CD14-positive monocyte (primary cell): ENCODE measurements around the gene SIAH3. TPM values are rescaled to one million over a fixed set of nuclear protein-coding genes. Genes with fewer than 3 reads are reported as not detected.

Experiments used
- DNase-seq, 3 donors: peaks; one replicate each; pipeline ENCODE4 v3.0.0-alpha.2; 2011 to 2022
- H2AFZ ChIP-seq: 2 replicates; pipeline ENCODE4 v1.6.0; 2012; ENCODE audit warnings: mild to moderate bottlenecking, low read depth, low read length, inconsistent platforms; ENCODE audit not compliant: insufficient read depth, poor library complexity, severe bottlenecking
- H3K27ac ChIP-seq, 2 donors: 1 replicate in 1 of 2; 2 replicates in 1 of 2; pipeline ENCODE4 v1.5.1; 2012 to 2013; ENCODE audit warnings: low read length in 2 of 2, control low read depth in 1 of 2, inconsistent platforms in 1 of 2, low read depth in 1 of 2, mild to moderate bottlenecking in 1 of 2
- H3K27me3 ChIP-seq, 2 donors: one replicate each; pipeline versions ENCODE4 v1.6.0 to v1.6.1; 2011 to 2013; ENCODE audit warnings: low read length in 2 of 2; ENCODE audit not compliant: control insufficient read depth in 2 of 2, insufficient read depth in 2 of 2
- H3K36me3 ChIP-seq, 2 donors: replicated peaks in 1 of 2; 1 replicate in 1 of 2; 2 replicates in 1 of 2; pipeline versions ENCODE4 v1.5.1 to v1.6.1; 2012 to 2013; ENCODE audit warnings: low read length in 2 of 2, control low read depth in 1 of 2, inconsistent platforms in 1 of 2, mild to moderate bottlenecking in 1 of 2; ENCODE audit not compliant: insufficient read depth in 2 of 2, control insufficient read depth in 1 of 2
- H3K4me1 ChIP-seq, 2 donors: 1 replicate in 1 of 2; 2 replicates in 1 of 2; pipeline versions ENCODE4 v1.5.1 to v1.6.1; 2012 to 2013; ENCODE audit warnings: low read length in 2 of 2, control low read depth in 1 of 2, inconsistent platforms in 1 of 2, mild to moderate bottlenecking in 1 of 2, moderate library complexity in 1 of 2; ENCODE audit not compliant: insufficient read depth in 2 of 2, control insufficient read depth in 1 of 2
- H3K4me2 ChIP-seq: replicated peaks from 2 replicates; pipeline ENCODE3; 2012; ENCODE audit warnings: low read length, moderate library complexity, mild to moderate bottlenecking; ENCODE audit not compliant: poor library complexity, severe bottlenecking; ENCODE audit errors: extremely low read depth
- H3K4me3 ChIP-seq, 3 experiments: fragments of 200-600 bp in 1 of 3; sonication (generic) in 1 of 3; replicated peaks in 1 of 3; 1 replicate in 2 of 3; 2 replicates in 1 of 3; pipeline ENCODE4 v1.5.1; 2011 to 2013; ENCODE audit warnings: low read length in 3 of 3, mild to moderate bottlenecking in 3 of 3, control low read depth in 2 of 3, low read depth in 2 of 3, inconsistent platforms in 1 of 3, moderate library complexity in 1 of 3
- H3K79me2 ChIP-seq: 2 replicates; pipeline ENCODE4 v1.6.0; 2012; ENCODE audit warnings: mild to moderate bottlenecking, control low read depth, inconsistent platforms, low read length, moderate library complexity; ENCODE audit not compliant: insufficient read depth
- H3K9ac ChIP-seq: 2 replicates; pipeline ENCODE4 v1.6.0; 2017; ENCODE audit warnings: low read length, mild to moderate bottlenecking; ENCODE audit not compliant: insufficient read depth, poor library complexity, severe bottlenecking
- H3K9me3 ChIP-seq, 2 donors: replicated peaks in 1 of 2; 1 replicate in 1 of 2; 2 replicates in 1 of 2; pipeline versions ENCODE4 v1.5.1 to v1.6.1; 2012 to 2013; ENCODE audit warnings: low read length in 2 of 2, control low read depth in 1 of 2; ENCODE audit not compliant: control insufficient read depth in 1 of 2, insufficient read depth in 1 of 2
- H4K20me1 ChIP-seq: 2 replicates; pipeline ENCODE4 v1.6.0; 2012; ENCODE audit warnings: mild to moderate bottlenecking, low read length, control low read depth, moderate library complexity; ENCODE audit not compliant: insufficient read depth
- H3K27ac Mint-ChIP-seq, 7 donors: one replicate each; pipeline ENCODE4 v1.8.0; 2020; ENCODE audit warnings: mild to moderate bottlenecking in 7 of 7, mixed read lengths in 7 of 7, moderate library complexity in 6 of 7, inconsistent platforms in 2 of 7
- H3K27me3 Mint-ChIP-seq, 3 donors: one replicate each; pipeline ENCODE4 v1.8.0; 2021 to 2022; ENCODE audit warnings: low read depth in 3 of 3, mild to moderate bottlenecking in 3 of 3, mixed read lengths in 3 of 3, moderate library complexity in 3 of 3, inconsistent platforms in 1 of 3
- H3K36me3 Mint-ChIP-seq, 2 donors: one replicate each; pipeline ENCODE4 v1.8.0; 2020; ENCODE audit warnings: mixed read lengths in 2 of 2, inconsistent platforms in 1 of 2, mild to moderate bottlenecking in 1 of 2
- H3K4me1 Mint-ChIP-seq: one replicate; pipeline ENCODE4 v1.8.0; 2020; ENCODE audit warnings: mild to moderate bottlenecking, mixed read lengths
- H3K4me3 Mint-ChIP-seq, 2 donors: one replicate each; pipeline ENCODE4 v1.8.0; 2020; ENCODE audit warnings: mild to moderate bottlenecking in 2 of 2, mixed read lengths in 2 of 2, moderate library complexity in 1 of 2
- H3K9me3 Mint-ChIP-seq, 7 donors: one replicate each; pipeline ENCODE4 v1.8.0; 2020 to 2022; ENCODE audit warnings: mixed read lengths in 7 of 7, mild to moderate bottlenecking in 6 of 7, moderate library complexity in 6 of 7, inconsistent platforms in 2 of 7
- CTCF ChIP-seq: fragments of 200-600 bp; IDR thresholded peaks from one replicate; pipeline ENCODE4 v1.8.0; 2022; ENCODE audit warnings: antibody characterized with exemption, mild to moderate bottlenecking
- WGBS: methylation state at CpG from one replicate; pipeline ENCODE4 v1.1.5; 2013; ENCODE audit warnings: missing lambda C conversion rate; ENCODE audit not compliant: insufficient coverage; 5-methylcytosine and 5-hydroxymethylcytosine counted together
- intact Hi-C, 2 donors: fragments of 100-400 bp; cut with micrococcal nuclease; formaldehyde crosslinking; loops; one replicate each; pipeline versions ENCODE4 v1.15.0 to v1.15.1; 2023
- polyA plus RNA-seq, 3 donors: library from polyadenylated mRNA; depleted of rRNA in 1 of 3; unstranded in 2 of 3; stranded (reverse) in 1 of 3; fragments of 300-500 nt in 2 of 3; fragments of >200 nt in 1 of 3; fragmentation: Illumina TruSeq in 2 of 3; gene quantifications; 1 replicate in 2 of 3; 2 replicates in 1 of 3; pipeline ENCODE4 v1.2.3, GENCODE V29; 2012 to 2021

Gene SIAH3
- polyA plus RNA-seq, 3 donors: not detected

DNA sequence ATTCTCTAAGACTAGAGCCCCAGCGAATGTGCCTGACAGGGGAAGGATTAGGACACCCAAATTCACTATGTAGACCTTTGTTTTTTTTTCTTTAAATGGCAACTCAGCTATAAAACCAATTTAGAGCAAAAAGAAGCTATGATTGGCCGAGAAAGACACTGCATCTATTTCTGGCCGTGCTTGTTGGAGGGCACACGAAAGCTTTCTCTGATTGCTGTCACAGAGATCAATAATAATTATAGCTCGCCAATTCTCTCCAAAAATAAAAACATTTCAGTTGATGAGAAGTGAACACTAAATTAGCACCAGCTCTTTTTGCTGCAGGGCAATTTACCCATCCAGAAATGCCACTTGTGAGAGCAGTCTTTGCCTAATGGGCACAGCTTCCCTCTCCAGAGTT is 118.2 kb downstream of the SIAH3 start:
- TF ChIP-seq CTCF: no peak
- Mint-ChIP-seq H3K27ac (no peak overlapping the region), H3K9me3 (peaks cover 0 to 7% (median 4%) of the 10 kb centered on the region in 7 donors), H3K27me3 (peaks cover 2 to 5% (median 2%) of the 10 kb centered on the region in 3 donors), H3K4me1 (no peaks in the 10 kb centered on the region), H3K36me3 (no peaks in the 10 kb centered on the region), H3K4me3 (no peak overlapping the region)
- H3K9ac ChIP-seq: no peak overlapping the region
- no peak for DNase-seq
- no peaks in the 10 kb centered on the region for H3K27me3 ChIP-seq
- H3K4me1 ChIP-seq: no peaks in the 10 kb centered on the region
- no peak overlapping the region for H2AFZ ChIP-seq
- H3K4me2 ChIP-seq: no peak overlapping the region
- no peaks in the 10 kb centered on the region for H4K20me1 ChIP-seq
- H3K79me2 ChIP-seq: no peaks in the 10 kb centered on the region
- no peak overlapping the region for H3K4me3 ChIP-seq
- intact Hi-C loops: no loop called here
- peaks cover 0 to 4% of the 10 kb centered on the region in 2 donors for H3K9me3 ChIP-seq
- no peaks in the 10 kb centered on the region for H3K36me3 ChIP-seq
- no peak overlapping the region for H3K27ac ChIP-seq
- 100% methylated on average over 1 of the region's 5 CpGs for WGBS

- Mint-ChIP-seq H3K27me3 (peaks cover 2 to 4% (median 2%) of the 10 kb centered on the region in 3 donors), H3K9me3 (peaks cover 0 to 7% (median 4%) of the 10 kb centered on the region in 7 donors), H3K4me3 (no peak overlapping the region), H3K4me1 (no peaks in the 10 kb centered on the region), H3K27ac (no peak overlapping the region), H3K36me3 (no peaks in the 10 kb centered on the region)
- DNase-seq: no peak
- H3K4me1 ChIP-seq: no peaks in the 10 kb centered on the region
- no peaks in the 10 kb centered on the region for H3K79me2 ChIP-seq
- H3K4me3 ChIP-seq: no peak overlapping the region
- no peak overlapping the region for H3K9ac ChIP-seq
- H3K9me3 ChIP-seq: peaks cover 0 to 4% of the 10 kb centered on the region in 2 donors
- no peak overlapping the region for H3K27ac ChIP-seq
- WGBS: 86% methylated on average over 2 of the region's 5 CpGs
- no peak overlapping the region for H2AFZ ChIP-seq
- H3K36me3 ChIP-seq: no peaks in the 10 kb centered on the region
- no peaks in the 10 kb centered on the region for H3K27me3 ChIP-seq
- H4K20me1 ChIP-seq: no peaks in the 10 kb centered on the region
- no peak for TF ChIP-seq CTCF
- no peak overlapping the region for H3K4me2 ChIP-seq
- intact Hi-C loops: no loop called here
Measured at GRCh38 chr13:45732916-45733315, 118.6 kb downstream of the SIAH3 start.
